Lung (tissue), 12 donors: ENCODE measurements around the gene PARD3. TPM values are rescaled to one million over a fixed set of nuclear protein-coding genes. Genes with fewer than 3 reads are reported as not detected.

ENCODE experiments used
- ATAC-seq: fragments of 200-7000 bp; cut with Tn5 transposase; one replicate; pipeline ENCODE4 v1.9.1; 2020; ENCODE audit warnings: moderate number of reproducible peaks; ENCODE audit not compliant: insufficient read depth, low FRiP score
- DNase-seq, 3 donors: peaks; one replicate each; pipeline ENCODE4 v3.0.0-alpha.2; 2013 to 2017
- H3K27ac ChIP-seq, 2 donors: one replicate each; pipeline ENCODE4 v1.5.1; 2013; ENCODE audit warnings: mild to moderate bottlenecking in 2 of 2, moderate library complexity in 2 of 2, control low read depth in 1 of 2, inconsistent platforms in 1 of 2, low read depth in 1 of 2, low read length in 1 of 2
- H3K27me3 ChIP-seq, 3 donors: one replicate each; pipeline ENCODE4 v1.5.1; 2013; ENCODE audit warnings: low read length in 2 of 3; ENCODE audit not compliant: control insufficient read depth in 3 of 3, insufficient read depth in 3 of 3
- H3K36me3 ChIP-seq, 4 donors: one replicate each; pipeline ENCODE4 v1.5.1; 2013; ENCODE audit warnings: low read length in 4 of 4, mild to moderate bottlenecking in 1 of 4, moderate library complexity in 1 of 4; ENCODE audit not compliant: control insufficient read depth in 4 of 4, insufficient read depth in 4 of 4
- H3K4me1 ChIP-seq, 5 donors: one replicate each; pipeline ENCODE4 v1.5.1; 2013; ENCODE audit warnings: low read length in 5 of 5, mild to moderate bottlenecking in 2 of 5, moderate library complexity in 1 of 5; ENCODE audit not compliant: control insufficient read depth in 5 of 5, insufficient read depth in 5 of 5
- H3K4me3 ChIP-seq: one replicate; pipeline ENCODE4 v1.5.1; 2013; ENCODE audit warnings: mild to moderate bottlenecking, control low read depth, moderate library complexity
- H3K9ac ChIP-seq, 2 donors: one replicate each; pipeline ENCODE4 v1.5.1; 2013; ENCODE audit warnings: low read length in 2 of 2, control low read depth in 1 of 2; ENCODE audit not compliant: insufficient read depth in 1 of 2
- H3K9me3 ChIP-seq, 4 donors: one replicate each; pipeline ENCODE4 v1.5.1; 2013; ENCODE audit warnings: low read length in 3 of 4, mild to moderate bottlenecking in 1 of 4, moderate library complexity in 1 of 4; ENCODE audit not compliant: control insufficient read depth in 4 of 4, insufficient read depth in 3 of 4
- WGBS, 2 donors: extraction: QIAGEN DNeasy Blood & Tissue Kit; methylation state at CpG; one replicate each; pipeline ENCODE4 v1.1.7; 2013; 5-methylcytosine and 5-hydroxymethylcytosine counted together
- polyA plus RNA-seq, 2 donors: library from polyadenylated mRNA; stranded (reverse); fragments of 200-250 nt; gene quantifications; one replicate each; pipeline ENCODE4 v1.2.1, GENCODE V29; 2013
- total RNA-seq, 2 donors: library from RNA; depleted of rRNA in 1 of 2; stranded (reverse); fragments of >200 nt in 1 of 2; gene quantifications; one replicate each; pipeline ENCODE4 v1.2.1, GENCODE V29; 2014 to 2021
- TF ChIP-seq, protein P1 (sequence below): IDR thresholded peaks from 2 replicates; pipeline ENCODE4 v1.5.1; 2012; ENCODE audit warnings: mild to moderate bottlenecking; ENCODE audit errors: control extremely low read depth, extremely low read depth
- donor health status: control.
- donor health status: control.
- donor health status: Bipolar disorder and iron deficiency.
- donor health status: healthy.
- donor health status: DM: yes; HTN: yes; CAD: no.

Gene PARD3
- total and polyA plus RNA-seq, 4 donors, result 10.3 to 69.2 (median 27.6) TPM

DNA sequence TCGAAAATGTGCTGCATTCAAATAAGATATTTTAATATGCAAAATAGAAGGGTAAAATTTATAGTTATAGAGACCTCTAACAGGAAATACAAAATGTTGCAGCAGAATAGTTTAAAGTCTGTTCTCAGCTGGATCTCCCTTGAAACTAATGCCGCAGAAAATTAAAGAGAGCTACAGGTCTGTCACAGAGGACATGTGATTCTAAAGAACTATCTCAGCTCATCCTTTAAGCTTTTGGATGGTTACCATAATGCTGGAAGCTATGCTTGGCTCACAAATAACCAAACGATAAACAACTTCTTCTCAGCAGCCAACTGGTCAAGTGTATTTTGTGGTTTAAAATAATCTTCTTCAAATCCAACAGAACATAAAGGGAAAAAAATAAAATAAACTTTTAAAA is 353.0 kb downstream of the PARD3 start:
- no peaks in the 10 kb centered on the region for H3K9me3 ChIP-seq
- H3K9ac ChIP-seq, result no peak overlapping the region
- no peaks in the 10 kb centered on the region for H3K36me3 ChIP-seq
- no peak overlapping the region for H3K4me3 ChIP-seq
- H3K27ac ChIP-seq, result no peak overlapping the region
- H3K27me3 ChIP-seq, result no peaks in the 10 kb centered on the region
- no peak for DNase-seq
- 79 to 93% methylated on average over 3 of the region's 3 CpGs for WGBS, 2 donors
- TF ChIP-seq, protein P1, sequence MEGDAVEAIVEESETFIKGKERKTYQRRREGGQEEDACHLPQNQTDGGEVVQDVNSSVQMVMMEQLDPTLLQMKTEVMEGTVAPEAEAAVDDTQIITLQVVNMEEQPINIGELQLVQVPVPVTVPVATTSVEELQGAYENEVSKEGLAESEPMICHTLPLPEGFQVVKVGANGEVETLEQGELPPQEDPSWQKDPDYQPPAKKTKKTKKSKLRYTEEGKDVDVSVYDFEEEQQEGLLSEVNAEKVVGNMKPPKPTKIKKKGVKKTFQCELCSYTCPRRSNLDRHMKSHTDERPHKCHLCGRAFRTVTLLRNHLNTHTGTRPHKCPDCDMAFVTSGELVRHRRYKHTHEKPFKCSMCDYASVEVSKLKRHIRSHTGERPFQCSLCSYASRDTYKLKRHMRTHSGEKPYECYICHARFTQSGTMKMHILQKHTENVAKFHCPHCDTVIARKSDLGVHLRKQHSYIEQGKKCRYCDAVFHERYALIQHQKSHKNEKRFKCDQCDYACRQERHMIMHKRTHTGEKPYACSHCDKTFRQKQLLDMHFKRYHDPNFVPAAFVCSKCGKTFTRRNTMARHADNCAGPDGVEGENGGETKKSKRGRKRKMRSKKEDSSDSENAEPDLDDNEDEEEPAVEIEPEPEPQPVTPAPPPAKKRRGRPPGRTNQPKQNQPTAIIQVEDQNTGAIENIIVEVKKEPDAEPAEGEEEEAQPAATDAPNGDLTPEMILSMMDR, result no peak
- peaks cover 0 to 6% (median 0%) of the 10 kb centered on the region in 5 donors for H3K4me1 ChIP-seq
- no peak for ATAC-seq

DNA sequence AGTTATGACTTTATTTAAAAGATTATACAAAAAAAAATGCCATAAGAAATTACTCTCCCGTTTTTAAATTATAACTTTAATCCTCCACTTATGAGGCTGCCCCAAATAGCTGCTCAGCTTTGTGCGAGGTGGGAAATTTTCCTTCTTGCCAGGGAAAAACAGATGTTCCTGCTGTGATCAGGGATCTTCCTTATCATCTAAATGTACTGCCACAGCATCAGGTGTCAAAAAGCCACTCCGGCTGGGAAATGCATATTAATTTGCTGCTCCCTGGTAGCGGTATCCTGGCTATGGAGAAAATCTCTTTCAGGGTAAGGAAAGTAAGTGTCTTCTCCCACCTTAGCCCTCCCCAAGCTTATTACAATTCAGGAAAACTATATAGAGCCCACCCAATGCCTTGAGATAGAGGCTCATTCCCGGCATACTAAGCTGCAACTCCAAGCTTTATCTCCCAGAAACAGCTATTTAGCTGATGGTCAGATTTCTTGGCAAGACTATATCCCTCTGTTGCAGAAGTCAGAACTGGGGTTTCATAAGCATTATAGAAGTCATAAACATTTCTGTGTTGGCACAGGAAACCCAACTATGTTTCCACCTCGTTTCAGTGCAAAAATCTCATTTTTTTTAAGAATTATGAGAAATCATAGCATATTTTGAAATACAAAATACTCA is 360.4 kb downstream of the PARD3 start:
- Histone ChIP-seq H3K4me3 (no peak overlapping the region), H3K4me1 (peaks cover 0 to 24% (median 0%) of the 10 kb centered on the region in 5 donors), H3K9me3 (no peaks in the 10 kb centered on the region), H3K36me3 (no peaks in the 10 kb centered on the region), H3K27me3 (no peaks in the 10 kb centered on the region), H3K27ac (no peak overlapping the region), H3K9ac (no peak overlapping the region)
- peak; percentile 43 to 87 (median 87) for DNase-seq
- TF ChIP-seq, protein P1, result no peak
- no peak for ATAC-seq
- WGBS, 2 donors, result 86% methylated on average over 6 of the region's 6 CpGs

DNA sequence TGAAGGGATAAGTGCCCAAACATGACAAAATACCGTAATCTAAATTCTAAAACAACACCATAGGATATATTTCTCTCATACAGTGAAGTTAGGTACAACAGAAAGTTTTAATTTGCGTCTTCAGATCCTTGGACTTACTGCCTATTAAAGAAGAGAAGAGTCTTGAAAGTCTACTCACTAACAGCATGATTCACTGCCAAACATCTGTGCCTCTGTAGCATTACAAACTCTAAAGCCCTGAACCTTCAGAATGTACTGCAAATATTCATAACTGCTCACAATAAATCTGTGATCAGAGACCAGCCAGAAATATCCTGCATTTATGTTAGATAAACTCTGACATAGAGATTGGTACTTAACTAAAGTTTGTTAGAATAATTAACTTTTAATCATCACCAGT is 365.3 kb downstream of the PARD3 start:
- Histone ChIP-seq H3K4me1 (peaks cover 0 to 11% (median 0%) of the 10 kb centered on the region in 5 donors), H3K9ac (no peak overlapping the region), H3K9me3 (no peaks in the 10 kb centered on the region), H3K27ac (no peak overlapping the region), H3K36me3 (no peaks in the 10 kb centered on the region), H3K27me3 (no peaks in the 10 kb centered on the region), H3K4me3 (no peak overlapping the region)
- TF ChIP-seq, protein P1, result no peak
- ATAC-seq (no peak), DNase-seq (peak in 1 of 3 donors; percentile 45)
- 90 to 93% methylated on average over 2 of the region's 2 CpGs for WGBS, 2 donors

DNA sequence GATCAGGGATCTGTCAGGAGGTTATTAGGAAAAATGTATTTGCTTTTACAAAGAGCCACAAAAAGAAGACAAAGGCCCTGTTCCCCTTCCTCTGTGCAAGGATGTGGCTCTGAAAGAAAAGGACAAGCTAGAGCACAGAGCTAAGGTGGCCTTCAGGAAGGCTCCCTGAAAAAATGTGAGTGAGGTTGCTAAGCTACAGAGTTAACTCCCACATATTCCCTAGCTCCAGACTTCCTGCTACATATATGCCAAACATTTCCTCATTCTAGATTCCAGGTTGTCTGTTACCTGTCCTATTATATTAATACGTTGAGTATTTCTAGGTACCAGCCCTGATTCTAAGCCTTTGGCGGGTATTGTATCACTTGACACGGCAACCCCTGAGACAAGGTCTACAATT is 369.0 kb downstream of the PARD3 start:
- H3K27ac ChIP-seq, result no peak overlapping the region
- no peaks in the 10 kb centered on the region for H3K27me3 ChIP-seq
- no peak overlapping the region for H3K9ac ChIP-seq
- peaks cover 0 to 3% (median 0%) of the 10 kb centered on the region in 5 donors for H3K4me1 ChIP-seq
- WGBS, 2 donors, result 96 to 97% methylated on average over 3 of the region's 3 CpGs
- TF ChIP-seq, protein P1, result no peak
- H3K4me3 ChIP-seq, result no peak overlapping the region
- H3K36me3 ChIP-seq, result no peaks in the 10 kb centered on the region
- no peak for ATAC-seq
- no peak for DNase-seq
- no peaks in the 10 kb centered on the region for H3K9me3 ChIP-seq
